Activated naive CD8-positive, alpha-beta T cell (primary cell): ENCODE measurements around the gene INPP5E.
A peak's percentile ranks its signal among the peaks of the same experiment; 100 is the strongest.

Experiments used
- H3K27ac Mint-ChIP-seq: one replicate; pipeline ENCODE4 v1.8.0; 2021; ENCODE audit warnings: mixed read lengths
- H3K27me3 Mint-ChIP-seq: one replicate; pipeline ENCODE4 v1.8.0; 2021; ENCODE audit warnings: mixed read lengths
- H3K36me3 Mint-ChIP-seq: one replicate; pipeline ENCODE4 v1.8.0; 2021; ENCODE audit warnings: mixed read lengths
- H3K4me1 Mint-ChIP-seq: one replicate; pipeline ENCODE4 v1.8.0; 2021; ENCODE audit warnings: low read depth, mixed read lengths
- H3K4me3 Mint-ChIP-seq: one replicate; pipeline ENCODE4 v1.8.0; 2021; ENCODE audit warnings: mild to moderate bottlenecking, mixed read lengths
- H3K9me3 Mint-ChIP-seq: one replicate; pipeline ENCODE4 v1.8.0; 2021; ENCODE audit warnings: low read depth, mixed read lengths

INPP5E gene

GRCh38 chr9:136463578-136463977, 23.9 kb upstream of the INPP5E start:
- Mint-ChIP-seq H3K36me3 (no peaks in the 10 kb centered on the region), H3K9me3 (no peaks in the 10 kb centered on the region), H3K4me3 (no peak overlapping the region), H3K4me1 (no peaks in the 10 kb centered on the region), H3K27ac (no peak overlapping the region), H3K27me3 (no peaks in the 10 kb centered on the region)

- Mint-ChIP-seq H3K9me3 (no peaks in the 10 kb centered on the region), H3K27ac (no peak overlapping the region), H3K4me3 (no peak overlapping the region), H3K36me3 (no peaks in the 10 kb centered on the region), H3K4me1 (no peaks in the 10 kb centered on the region), H3K27me3 (no peaks in the 10 kb centered on the region)
Measured at GRCh38 chr9:136462664-136463063, 23.0 kb upstream of the INPP5E start.

- no peaks in the 10 kb centered on the region for H3K36me3 Mint-ChIP-seq
- H3K4me3 Mint-ChIP-seq: no peak overlapping the region
- no peaks in the 10 kb centered on the region for H3K4me1 Mint-ChIP-seq
- H3K27ac Mint-ChIP-seq: no peak overlapping the region
- H3K27me3 Mint-ChIP-seq: no peaks in the 10 kb centered on the region
- no peaks in the 10 kb centered on the region for H3K9me3 Mint-ChIP-seq
Measured at GRCh38 chr9:136460772-136461325, 21.2 kb upstream of the INPP5E start.

- no peak overlapping the region for H3K27ac Mint-ChIP-seq
- H3K27me3 Mint-ChIP-seq: no peaks in the 10 kb centered on the region
- H3K9me3 Mint-ChIP-seq: no peaks in the 10 kb centered on the region
- no peak overlapping the region for H3K4me3 Mint-ChIP-seq
- no peaks in the 10 kb centered on the region for H3K4me1 Mint-ChIP-seq
- H3K36me3 Mint-ChIP-seq: no peaks in the 10 kb centered on the region
Measured at GRCh38 chr9:136459425-136459824, 19.8 kb upstream of the INPP5E start.

- Mint-ChIP-seq H3K4me1 (no peaks in the 10 kb centered on the region), H3K9me3 (no peaks in the 10 kb centered on the region), H3K27ac (no peak overlapping the region), H3K27me3 (no peaks in the 10 kb centered on the region), H3K36me3 (no peaks in the 10 kb centered on the region), H3K4me3 (no peak overlapping the region)
Measured at GRCh38 chr9:136457326-136457725, 17.7 kb upstream of the INPP5E start.

GRCh38 chr9:136456258-136456657, 16.6 kb upstream of the INPP5E start:
- Mint-ChIP-seq H3K9me3 (no peaks in the 10 kb centered on the region), H3K36me3 (no peaks in the 10 kb centered on the region), H3K27ac (no peak overlapping the region), H3K4me3 (no peak overlapping the region), H3K4me1 (no peaks in the 10 kb centered on the region), H3K27me3 (no peaks in the 10 kb centered on the region)

GRCh38 chr9:136455043-136456002, 15.7 kb upstream of the INPP5E start:
- H3K4me1 Mint-ChIP-seq: no peaks in the 10 kb centered on the region
- no peaks in the 10 kb centered on the region for H3K36me3 Mint-ChIP-seq
- H3K27me3 Mint-ChIP-seq: no peaks in the 10 kb centered on the region
- no peaks in the 10 kb centered on the region for H3K9me3 Mint-ChIP-seq
- no peak overlapping the region for H3K27ac Mint-ChIP-seq
- H3K4me3 Mint-ChIP-seq: no peak overlapping the region

- Mint-ChIP-seq H3K4me3 (no peak overlapping the region), H3K36me3 (no peaks in the 10 kb centered on the region), H3K4me1 (no peaks in the 10 kb centered on the region), H3K27ac (peak overlapping the region; percentile 55), H3K27me3 (no peaks in the 10 kb centered on the region), H3K9me3 (no peaks in the 10 kb centered on the region)
Measured at GRCh38 chr9:136454026-136454796, 14.6 kb upstream of the INPP5E start.

- H3K4me1 Mint-ChIP-seq: no peaks in the 10 kb centered on the region
- peak overlapping the region; percentile 55 for H3K27ac Mint-ChIP-seq
- H3K4me3 Mint-ChIP-seq: no peak overlapping the region
- H3K36me3 Mint-ChIP-seq: no peaks in the 10 kb centered on the region
- no peaks in the 10 kb centered on the region for H3K27me3 Mint-ChIP-seq
- H3K9me3 Mint-ChIP-seq: no peaks in the 10 kb centered on the region
Measured at GRCh38 chr9:136453326-136453725, 13.7 kb upstream of the INPP5E start.

- H3K4me1 Mint-ChIP-seq: no peaks in the 10 kb centered on the region
- H3K27ac Mint-ChIP-seq: no peak overlapping the region
- no peak overlapping the region for H3K4me3 Mint-ChIP-seq
- no peaks in the 10 kb centered on the region for H3K9me3 Mint-ChIP-seq
- no peaks in the 10 kb centered on the region for H3K27me3 Mint-ChIP-seq
- no peaks in the 10 kb centered on the region for H3K36me3 Mint-ChIP-seq
Measured at GRCh38 chr9:136451221-136451877, 11.7 kb upstream of the INPP5E start.

- Mint-ChIP-seq H3K4me3 (no peak overlapping the region), H3K9me3 (no peaks in the 10 kb centered on the region), H3K4me1 (no peaks in the 10 kb centered on the region), H3K27ac (no peak overlapping the region), H3K27me3 (no peaks in the 10 kb centered on the region), H3K36me3 (no peaks in the 10 kb centered on the region)
Measured at GRCh38 chr9:136448655-136449054, 9.0 kb upstream of the INPP5E start.

- Mint-ChIP-seq H3K27me3 (no peaks in the 10 kb centered on the region), H3K4me1 (no peaks in the 10 kb centered on the region), H3K36me3 (no peaks in the 10 kb centered on the region), H3K9me3 (no peaks in the 10 kb centered on the region), H3K4me3 (no peak overlapping the region), H3K27ac (no peak overlapping the region)
Measured at GRCh38 chr9:136447173-136447778, 7.6 kb upstream of the INPP5E start.

- Mint-ChIP-seq H3K9me3 (no peaks in the 10 kb centered on the region), H3K36me3 (no peaks in the 10 kb centered on the region), H3K4me1 (no peaks in the 10 kb centered on the region), H3K4me3 (no peak overlapping the region), H3K27me3 (no peaks in the 10 kb centered on the region), H3K27ac (no peak overlapping the region)
Measured at GRCh38 chr9:136445799-136446198, 6.2 kb upstream of the INPP5E start.

GRCh38 chr9:136444102-136444501, 4.5 kb upstream of the INPP5E start:
- H3K4me1 Mint-ChIP-seq: no peaks in the 10 kb centered on the region
- no peak overlapping the region for H3K27ac Mint-ChIP-seq
- no peaks in the 10 kb centered on the region for H3K36me3 Mint-ChIP-seq
- H3K27me3 Mint-ChIP-seq: no peaks in the 10 kb centered on the region
- H3K9me3 Mint-ChIP-seq: no peaks in the 10 kb centered on the region
- no peak overlapping the region for H3K4me3 Mint-ChIP-seq
